GM12873 (cell line): ENCODE data around the gene FOXL2.

ENCODE experiments used
- TF ChIP-seq, protein P1 (sequence below): IDR thresholded peaks from 2 replicates; pipeline ENCODE4 v1.5.1; 2012; ENCODE audit warnings: low read depth, mild to moderate bottlenecking, moderate library complexity, low read length, control low read depth; ENCODE audit not compliant: insufficient read depth; ENCODE audit errors: missing control alignments

The FOXL2 gene

DNA sequence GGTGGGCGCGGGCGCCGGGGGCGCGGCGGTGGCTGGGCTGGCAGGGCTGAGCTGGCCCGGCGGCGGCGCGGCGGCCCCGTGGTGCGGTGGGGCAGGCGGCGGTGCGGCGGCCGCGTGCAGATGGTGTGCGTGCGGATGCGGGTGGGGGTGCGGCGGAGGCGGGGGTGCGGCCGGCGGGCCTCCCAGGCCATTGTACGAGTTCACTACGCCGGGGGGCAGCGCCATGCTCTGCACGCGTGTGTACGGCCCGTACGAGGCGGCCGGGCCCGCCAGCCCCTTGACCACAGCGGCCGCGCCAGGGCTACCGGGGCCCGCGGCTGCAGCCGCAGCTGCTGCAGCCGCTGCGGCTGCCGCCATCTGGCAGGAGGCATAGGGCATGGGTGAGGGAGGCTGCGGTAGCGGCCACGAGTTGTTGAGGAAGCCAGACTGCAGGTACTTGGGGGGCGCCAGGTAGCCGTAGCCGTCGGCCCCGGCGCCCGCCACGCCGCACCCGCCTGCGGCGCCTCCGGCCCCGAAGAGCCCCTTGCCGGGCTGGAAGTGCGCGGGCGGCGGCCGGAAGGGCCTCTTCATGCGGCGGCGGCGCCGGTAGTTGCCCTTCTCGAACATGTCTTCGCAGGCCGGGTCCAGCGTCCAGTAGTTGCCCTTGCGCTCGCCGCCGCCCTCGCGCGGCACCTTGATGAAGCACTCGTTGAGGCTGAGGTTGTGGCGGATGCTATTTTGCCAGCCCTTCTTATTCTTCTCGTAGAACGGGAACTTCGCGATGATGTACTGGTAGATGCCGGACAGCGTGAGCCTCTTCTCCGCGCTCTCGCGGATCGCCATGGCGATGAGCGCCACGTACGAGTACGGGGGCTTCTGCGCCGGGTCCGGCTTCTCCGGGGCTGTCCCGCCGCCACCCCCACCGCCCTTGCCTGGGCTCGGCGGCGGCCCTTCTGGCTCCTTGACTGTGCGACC is 951 bp downstream of the FOXL2 start:
- TF ChIP-seq, protein P1, sequence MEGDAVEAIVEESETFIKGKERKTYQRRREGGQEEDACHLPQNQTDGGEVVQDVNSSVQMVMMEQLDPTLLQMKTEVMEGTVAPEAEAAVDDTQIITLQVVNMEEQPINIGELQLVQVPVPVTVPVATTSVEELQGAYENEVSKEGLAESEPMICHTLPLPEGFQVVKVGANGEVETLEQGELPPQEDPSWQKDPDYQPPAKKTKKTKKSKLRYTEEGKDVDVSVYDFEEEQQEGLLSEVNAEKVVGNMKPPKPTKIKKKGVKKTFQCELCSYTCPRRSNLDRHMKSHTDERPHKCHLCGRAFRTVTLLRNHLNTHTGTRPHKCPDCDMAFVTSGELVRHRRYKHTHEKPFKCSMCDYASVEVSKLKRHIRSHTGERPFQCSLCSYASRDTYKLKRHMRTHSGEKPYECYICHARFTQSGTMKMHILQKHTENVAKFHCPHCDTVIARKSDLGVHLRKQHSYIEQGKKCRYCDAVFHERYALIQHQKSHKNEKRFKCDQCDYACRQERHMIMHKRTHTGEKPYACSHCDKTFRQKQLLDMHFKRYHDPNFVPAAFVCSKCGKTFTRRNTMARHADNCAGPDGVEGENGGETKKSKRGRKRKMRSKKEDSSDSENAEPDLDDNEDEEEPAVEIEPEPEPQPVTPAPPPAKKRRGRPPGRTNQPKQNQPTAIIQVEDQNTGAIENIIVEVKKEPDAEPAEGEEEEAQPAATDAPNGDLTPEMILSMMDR, result peak; percentile 22

DNA sequence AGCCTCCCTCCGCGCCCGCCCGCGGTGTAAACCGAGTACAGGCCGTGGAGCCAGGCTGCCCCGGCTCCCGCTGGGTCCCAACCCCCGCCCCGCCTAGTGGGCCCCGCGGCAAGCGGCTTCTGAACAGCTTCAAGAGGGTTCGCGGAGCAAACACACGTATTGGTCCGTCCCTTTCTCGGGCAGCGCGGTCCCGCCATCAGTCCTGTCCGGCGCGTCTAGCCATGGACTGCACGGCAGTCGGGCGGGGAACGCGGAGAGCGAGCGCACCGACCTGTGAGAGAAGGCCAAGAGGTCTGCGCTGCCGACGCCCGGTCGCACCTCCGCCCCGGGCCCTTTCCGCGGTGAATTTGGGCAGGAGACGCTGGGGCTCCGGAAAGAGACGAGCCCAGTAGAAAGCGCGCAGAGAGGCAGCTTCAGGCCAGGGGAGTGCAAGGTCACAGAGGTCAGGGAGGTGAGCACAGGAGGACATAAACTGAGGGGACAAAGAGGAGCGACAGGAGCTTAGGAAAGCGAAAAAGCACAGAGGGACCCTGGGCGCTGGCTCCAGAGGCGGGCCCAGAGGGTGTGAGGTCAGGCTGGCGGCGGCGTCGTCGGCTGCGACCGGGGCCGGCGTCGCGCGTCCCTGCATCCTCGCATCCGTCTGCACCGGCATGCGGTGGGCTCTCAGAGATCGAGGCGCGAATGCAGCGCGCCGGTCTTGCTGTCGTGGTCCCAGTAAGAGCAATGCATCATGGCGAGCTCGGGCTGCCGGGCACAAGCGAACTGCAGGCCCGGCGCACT is 1.8 kb downstream of the FOXL2 start:
- TF ChIP-seq, protein P1, result no peak

- TF ChIP-seq, protein P1, result no peak
Measured at GRCh38 chr3:138944654-138944928, 2.3 kb downstream of the FOXL2 start.

DNA sequence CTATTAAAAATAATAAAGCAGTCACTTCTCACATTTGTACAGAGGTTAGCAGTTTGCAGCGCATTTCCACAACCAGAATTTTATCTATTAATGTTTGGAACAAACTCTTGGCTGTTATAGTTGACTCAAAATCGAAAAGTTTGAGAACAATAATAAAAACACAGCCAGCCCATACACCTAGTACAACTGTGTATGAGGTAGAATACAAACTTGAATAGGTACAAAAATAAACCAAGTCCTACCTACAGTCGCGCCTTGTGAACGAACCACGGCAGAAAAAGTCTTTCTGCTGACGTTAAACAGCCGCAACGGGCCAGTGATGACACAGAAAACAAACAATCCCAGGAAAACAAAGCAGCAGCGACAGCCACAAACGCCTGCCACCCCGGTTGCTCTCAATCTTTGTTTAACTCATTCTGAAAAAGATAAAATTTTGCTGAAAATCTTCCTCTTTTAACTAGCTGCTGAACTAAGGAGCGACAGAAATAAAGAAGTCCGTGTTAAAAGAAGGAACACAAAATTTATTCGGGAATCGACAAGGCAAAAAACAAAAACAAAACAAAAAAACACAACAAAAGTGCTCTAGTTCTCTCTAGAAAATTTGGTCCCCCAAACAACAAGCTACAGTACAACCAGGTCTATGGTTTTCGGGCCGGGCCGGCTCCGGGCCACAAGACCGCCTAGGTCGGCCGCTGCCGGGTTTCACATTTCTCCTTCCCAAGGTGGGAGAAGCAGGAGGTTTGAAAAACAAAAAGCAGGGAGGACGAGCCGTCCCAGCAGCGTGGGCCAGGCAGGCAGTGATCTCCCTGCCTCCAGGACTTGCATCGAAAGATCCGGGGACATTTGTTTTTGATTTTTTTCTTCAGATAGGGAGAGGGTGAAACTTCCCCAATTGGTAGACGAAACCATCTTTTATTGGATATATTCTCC is 2.9 kb downstream of the FOXL2 start:
- TF ChIP-seq, protein P1, result no peak

GRCh38 chr3:138942861-138943623 is 3.9 kb downstream of the FOXL2 start:
- TF ChIP-seq, protein P1, result no peak

DNA sequence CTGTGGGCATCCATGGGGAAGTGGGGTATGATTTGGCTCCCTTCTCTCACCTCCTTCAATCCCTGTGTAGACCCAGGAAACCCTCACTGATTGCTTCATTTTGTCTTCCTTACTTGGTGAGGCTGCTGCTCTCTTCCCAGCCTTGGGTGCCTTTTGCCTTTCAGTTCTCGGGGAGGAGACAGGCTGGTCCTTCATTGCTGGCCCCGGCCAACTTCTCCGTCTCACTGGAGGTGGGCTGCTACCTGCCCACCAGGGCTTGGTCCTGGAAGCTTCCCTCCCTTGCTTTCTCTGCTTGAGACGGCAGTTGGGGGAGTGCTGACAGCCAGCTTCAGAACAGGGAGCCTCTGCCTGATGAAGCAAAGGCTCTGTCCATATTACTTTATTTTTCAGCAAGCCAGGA is 4.7 kb downstream of the FOXL2 start:
- TF ChIP-seq, protein P1, result no peak
